Right lobe of liver (tissue), 4 donors: ENCODE results near the gene PPP1R12B.

Source experiments
- POLR2A ChIP-seq: fragments of 450-650 bp; IDR thresholded peaks from one replicate; pipeline ENCODE4 v1.6.1; 2017; ENCODE audit warnings: antibody characterized with exemption, mild to moderate bottlenecking
- TF ChIP-seq, protein P1 (sequence below), 4 donors: fragments of 200-600 bp in 3 of 4; fragments of 450-650 bp in 1 of 4; IDR thresholded peaks; one replicate each; pipeline versions ENCODE4 v1.5.1 to v1.8.0; 2016 to 2022; ENCODE audit warnings: antibody characterized with exemption in 4 of 4, mild to moderate bottlenecking in 2 of 4
- donor health status: DM: no; HTN: no; CAD: no.
- donor health status: DM: no; HTN: no; CAD: no.
- donor health status: DM: no; HTN: yes; CAD: no.

DNA sequence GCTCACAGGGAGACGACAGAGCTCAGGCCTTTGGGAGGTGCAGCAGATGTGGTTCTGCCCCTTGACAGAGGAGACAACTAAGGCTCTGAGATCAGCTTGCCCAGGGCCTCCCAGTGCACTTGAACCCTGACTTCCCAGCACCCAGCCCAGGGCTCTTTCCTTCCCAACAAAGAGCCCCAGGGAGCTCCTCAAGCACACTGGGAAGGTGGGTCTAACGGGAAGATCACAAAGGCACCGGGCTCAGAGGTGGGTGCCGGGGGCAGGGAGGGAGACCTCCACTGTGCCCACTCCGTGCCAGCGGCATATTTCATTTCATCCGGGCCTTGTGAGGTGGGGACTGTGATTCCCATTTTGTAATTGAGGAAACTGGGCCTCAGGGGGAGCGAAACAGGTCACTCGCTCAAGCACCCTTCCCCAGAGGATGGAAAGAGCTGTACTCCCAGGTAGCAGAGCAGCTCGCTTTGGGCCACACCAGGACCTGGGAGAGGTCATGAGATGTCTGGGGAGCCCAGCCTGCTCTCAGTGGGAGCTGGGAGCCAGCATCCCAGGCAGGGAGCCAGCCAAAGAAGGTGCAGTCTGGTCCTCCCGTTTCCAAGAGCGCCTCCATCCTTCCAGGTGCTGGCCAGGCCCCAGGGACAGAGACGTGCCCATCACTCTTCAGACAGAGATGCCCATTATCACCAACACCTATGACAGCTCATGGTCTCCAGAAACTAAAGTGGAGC is 279.5 kb downstream of the PPP1R12B start:
- TF ChIP-seq, protein P1, sequence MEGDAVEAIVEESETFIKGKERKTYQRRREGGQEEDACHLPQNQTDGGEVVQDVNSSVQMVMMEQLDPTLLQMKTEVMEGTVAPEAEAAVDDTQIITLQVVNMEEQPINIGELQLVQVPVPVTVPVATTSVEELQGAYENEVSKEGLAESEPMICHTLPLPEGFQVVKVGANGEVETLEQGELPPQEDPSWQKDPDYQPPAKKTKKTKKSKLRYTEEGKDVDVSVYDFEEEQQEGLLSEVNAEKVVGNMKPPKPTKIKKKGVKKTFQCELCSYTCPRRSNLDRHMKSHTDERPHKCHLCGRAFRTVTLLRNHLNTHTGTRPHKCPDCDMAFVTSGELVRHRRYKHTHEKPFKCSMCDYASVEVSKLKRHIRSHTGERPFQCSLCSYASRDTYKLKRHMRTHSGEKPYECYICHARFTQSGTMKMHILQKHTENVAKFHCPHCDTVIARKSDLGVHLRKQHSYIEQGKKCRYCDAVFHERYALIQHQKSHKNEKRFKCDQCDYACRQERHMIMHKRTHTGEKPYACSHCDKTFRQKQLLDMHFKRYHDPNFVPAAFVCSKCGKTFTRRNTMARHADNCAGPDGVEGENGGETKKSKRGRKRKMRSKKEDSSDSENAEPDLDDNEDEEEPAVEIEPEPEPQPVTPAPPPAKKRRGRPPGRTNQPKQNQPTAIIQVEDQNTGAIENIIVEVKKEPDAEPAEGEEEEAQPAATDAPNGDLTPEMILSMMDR (IDR thresholded peaks at IDR 0.05), result no peak
- TF ChIP-seq POLR2A, result no peak
